NCI-H146 (cell line): ENCODE results near the gene MYH10.
"Not testable (repeated sequence)": the region's sequence is repeated elsewhere in the genome, so short reads cannot be mapped to it uniquely, and the experiment has no call there.

Experiments
- DNase-seq: peaks from one replicate; lab custom pipeline; 2025; lab: John Stamatoyannopoulos, UW

MYH10 gene

GRCh38 chr17:8556074-8556473 is 74.5 kb downstream of the MYH10 start:
- no peak for DNase-seq

GRCh38 chr17:8555062-8555461 is 75.5 kb downstream of the MYH10 start:
- no peak for DNase-seq

- DNase-seq: no peak
Measured at GRCh38 chr17:8552577-8553320, 77.8 kb downstream of the MYH10 start.

- no peak for DNase-seq
Measured at GRCh38 chr17:8542599-8543502, 87.7 kb downstream of the MYH10 start.

GRCh38 chr17:8539976-8540375 is 90.5 kb downstream of the MYH10 start:
- DNase-seq: not testable (repeated sequence)

- no peak for DNase-seq
Measured at GRCh38 chr17:8537734-8538133, 92.8 kb downstream of the MYH10 start.

- DNase-seq: no peak
Measured at GRCh38 chr17:8534498-8535188, 95.9 kb downstream of the MYH10 start.

GRCh38 chr17:8532021-8532420 is 98.5 kb downstream of the MYH10 start:
- DNase-seq: peak; percentile 8

- DNase-seq: no peak
Measured at GRCh38 chr17:8522577-8522976, 107.9 kb downstream of the MYH10 start.

- no peak for DNase-seq
Measured at GRCh38 chr17:8520981-8521380, 109.5 kb downstream of the MYH10 start.

- DNase-seq: no peak
Measured at GRCh38 chr17:8518850-8519249, 111.7 kb downstream of the MYH10 start.

- DNase-seq: no peak
Measured at GRCh38 chr17:8518326-8518725, 112.2 kb downstream of the MYH10 start.

- no peak for DNase-seq
Measured at GRCh38 chr17:8514801-8515200, 115.7 kb downstream of the MYH10 start.

GRCh38 chr17:8506145-8506544 is 124.4 kb downstream of the MYH10 start:
- no peak for DNase-seq

- no peak for DNase-seq
Measured at GRCh38 chr17:8504460-8505207, 125.9 kb downstream of the MYH10 start.

GRCh38 chr17:8503807-8504206 is 126.7 kb downstream of the MYH10 start:
- peak; percentile 46 for DNase-seq

GRCh38 chr17:8503368-8503767 is 127.2 kb downstream of the MYH10 start:
- DNase-seq: peak; percentile 36

GRCh38 chr17:8502126-8502525 is 128.4 kb downstream of the MYH10 start:
- no peak for DNase-seq

GRCh38 chr17:8500609-8501008 is 129.9 kb downstream of the MYH10 start:
- DNase-seq: no peak

- DNase-seq: no peak
Measured at GRCh38 chr17:8499614-8500013, 130.9 kb downstream of the MYH10 start.

- DNase-seq: no peak
Measured at GRCh38 chr17:8499171-8499570, 131.4 kb downstream of the MYH10 start.

- DNase-seq: no peak
Measured at GRCh38 chr17:8496081-8496480, 134.4 kb downstream of the MYH10 start.
